WTC11 (cell line): ENCODE measurements around the gene CFAP157. TPM values are rescaled to one million over a fixed set of nuclear protein-coding genes. Genes with fewer than 3 reads are reported as not detected.

Experiments used
- ATAC-seq: fragments of 200-7000 bp; cut with Tn5 transposase; 2 replicates; pipeline ENCODE4 v1.10.0; 2021; ENCODE audit warnings: mild to moderate bottlenecking, moderate library complexity
- CTCF ChIA-PET: fragments of 300-600 bp; sonication (Branson Sonifier 250); formaldehyde crosslinking; loops from one replicate; lab custom pipeline; 2021; ENCODE audit warnings: antibody characterized with exemption; lab: Charles Lee
- POLR2A ChIA-PET: fragments of 350-600 bp; sonication (Branson Sonifier 250); formaldehyde crosslinking; loops from one replicate; lab custom pipeline; 2021; ENCODE audit warnings: antibody characterized with exemption; lab: Charles Lee
- DNase-seq: peaks from one replicate; pipeline ENCODE4 v3.0.0; 2021; ENCODE audit warnings: low spot score
- H3K27ac Mint-ChIP-seq: 2 replicates; pipeline ENCODE4 v1.8.0; 2021; ENCODE audit warnings: mixed read lengths
- H3K27me3 Mint-ChIP-seq: 2 replicates; pipeline ENCODE4 v1.8.0; 2021; ENCODE audit warnings: low read depth, mild to moderate bottlenecking, moderate library complexity, mixed read lengths
- H3K36me3 Mint-ChIP-seq: 2 replicates; pipeline ENCODE4 v1.8.0; 2021; ENCODE audit warnings: mixed read lengths
- H3K4me1 Mint-ChIP-seq: 2 replicates; pipeline ENCODE4 v1.8.0; 2022; ENCODE audit warnings: mixed read lengths
- H3K4me3 Mint-ChIP-seq: 2 replicates; pipeline ENCODE4 v1.8.0; 2021; ENCODE audit warnings: mild to moderate bottlenecking, moderate library complexity, mixed read lengths
- H3K9me3 Mint-ChIP-seq: 2 replicates; pipeline ENCODE4 v1.8.0; 2021; ENCODE audit warnings: mixed read lengths
- ATF2 ChIP-seq: sonication (generic); formaldehyde crosslinking; IDR thresholded peaks from 2 replicates; pipeline ENCODE4 v1.8.1; 2022; ENCODE audit warnings: low read depth, missing genetic modification reagents, borderline replicate concordance
- ERG ChIP-seq: fragments of 250-450 bp; sonication (Bioruptor Pico); IDR thresholded peaks from 2 replicates; pipeline ENCODE4 v1.8.0; 2021; ENCODE audit warnings: mild to moderate bottlenecking
- GRHL2 ChIP-seq: fragments of 250-450 bp; sonication (Bioruptor Pico); IDR thresholded peaks from 2 replicates; pipeline ENCODE4 v1.8.0; 2022; ENCODE audit warnings: mild to moderate bottlenecking, moderate library complexity; ENCODE audit not compliant: insufficient replicate concordance, severe bottlenecking
- HMGA2 ChIP-seq: fragments of 250-450 bp; sonication (Bioruptor Pico); IDR thresholded peaks from 2 replicates; pipeline ENCODE4 v1.4.0; 2021; ENCODE audit warnings: mild to moderate bottlenecking, moderate library complexity
- IRF1 ChIP-seq: sonication (generic); formaldehyde crosslinking; IDR thresholded peaks from 2 replicates; pipeline ENCODE4 v1.8.0; 2023; ENCODE audit warnings: missing genetic modification reagents
- SMAD4 ChIP-seq: sonication (generic); formaldehyde crosslinking; IDR thresholded peaks from 2 replicates; pipeline ENCODE4 v1.8.0; 2022; ENCODE audit warnings: mild to moderate bottlenecking, missing genetic modification reagents
- TP53 ChIP-seq: sonication (generic); formaldehyde crosslinking; IDR thresholded peaks from 2 replicates; pipeline ENCODE4 v1.8.1; 2023; ENCODE audit warnings: mild to moderate bottlenecking, missing genetic modification reagents
- ZNF121 ChIP-seq: sonication (generic); formaldehyde crosslinking; IDR thresholded peaks from 2 replicates; pipeline ENCODE4 v1.8.0; 2023; ENCODE audit warnings: missing genetic modification reagents
- ZNF281 ChIP-seq: sonication (generic); formaldehyde crosslinking; IDR thresholded peaks from 2 replicates; pipeline ENCODE4 v1.8.0; 2023; ENCODE audit warnings: mild to moderate bottlenecking, missing genetic modification reagents
- ZNF317 ChIP-seq: sonication (generic); formaldehyde crosslinking; IDR thresholded peaks from 2 replicates; pipeline ENCODE4 v1.8.1; 2023; ENCODE audit warnings: low read depth, mild to moderate bottlenecking, moderate library complexity, missing genetic modification reagents, borderline replicate concordance
- ZNF396 ChIP-seq: fragments of 250-450 bp; sonication (Bioruptor Pico); IDR thresholded peaks from 2 replicates; pipeline ENCODE4 v1.8.0; 2021; ENCODE audit warnings: mild to moderate bottlenecking, moderate library complexity, borderline replicate concordance
- total RNA-seq: library from RNA; stranded (reverse); gene quantifications from 3 replicates; pipeline ENCODE4 v1.2.3, GENCODE V29; 2021
- TF ChIP-seq, protein P1 (sequence below): sonication (generic); formaldehyde crosslinking; IDR thresholded peaks from 2 replicates; pipeline ENCODE4 v1.8.0; 2022; ENCODE audit warnings: mild to moderate bottlenecking, missing genetic modification reagents
- TF ChIP-seq, protein P2 (sequence below): fragments of 250-450 bp; sonication (Bioruptor Pico); IDR thresholded peaks from 2 replicates; pipeline ENCODE4 v1.9.0; 2021; ENCODE audit warnings: mild to moderate bottlenecking
- TF ChIP-seq, protein P3 (sequence below): sonication (generic); formaldehyde crosslinking; IDR thresholded peaks from 2 replicates; pipeline ENCODE4 v1.8.1; 2023; ENCODE audit warnings: mild to moderate bottlenecking, missing genetic modification reagents, moderate library complexity
- TF ChIP-seq, protein P4 (sequence below): sonication (generic); formaldehyde crosslinking; IDR thresholded peaks from 2 replicates; pipeline ENCODE4 v1.8.1; 2023; ENCODE audit warnings: mild to moderate bottlenecking, missing genetic modification reagents, moderate library complexity
- TF ChIP-seq, protein P5 (sequence below): sonication (generic); formaldehyde crosslinking; IDR thresholded peaks from 2 replicates; pipeline ENCODE4 v1.8.1; 2023; ENCODE audit warnings: mild to moderate bottlenecking, moderate library complexity, missing genetic modification reagents
- TF ChIP-seq, protein P6 (sequence below): fragments of 200-600 bp; IDR thresholded peaks from 2 replicates; pipeline ENCODE4 v1.8.0; 2022; ENCODE audit warnings: antibody characterized with exemption

CFAP157 gene
- total RNA-seq, 1 experiment from 2014 or later: 0.22 TPM

DNA sequence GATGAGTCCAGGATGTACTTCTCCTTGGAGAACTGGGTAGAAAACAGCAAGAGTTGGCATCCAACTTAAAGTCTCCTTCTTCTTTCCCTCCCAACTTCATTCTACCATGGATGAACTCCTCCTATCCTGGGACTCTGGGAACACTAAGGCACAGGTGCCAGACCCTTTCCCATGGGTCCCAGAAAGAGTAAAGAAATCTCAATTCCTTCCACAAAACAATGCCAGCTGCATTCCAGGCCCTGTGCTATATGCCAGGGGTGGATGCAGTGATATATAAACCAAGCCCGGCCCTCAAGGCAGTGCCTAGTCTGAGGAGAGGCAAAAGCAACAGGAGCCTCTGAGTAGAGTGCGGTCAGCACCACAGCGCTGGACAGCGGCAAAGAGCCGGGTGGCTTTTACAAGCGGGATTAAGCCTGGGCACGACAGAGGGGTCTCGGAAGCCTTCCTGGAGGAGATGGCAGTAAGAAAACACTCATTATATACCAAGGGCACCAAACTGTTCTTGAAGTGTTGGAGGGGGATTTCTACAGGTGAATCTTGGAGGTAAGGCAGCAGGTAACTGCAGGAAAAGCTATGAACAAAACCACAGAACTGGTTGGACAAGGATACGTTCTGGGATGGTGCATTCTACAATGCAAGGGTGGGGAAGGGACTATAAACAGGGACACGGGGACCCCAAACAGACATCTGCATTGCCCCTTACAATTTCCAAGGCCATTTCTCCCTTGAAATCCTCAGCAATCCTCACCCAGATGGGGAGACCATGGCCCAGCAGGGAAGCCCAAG, 44.7 kb downstream of the CFAP157 start (continued):
- TF ChIP-seq, protein P1, sequence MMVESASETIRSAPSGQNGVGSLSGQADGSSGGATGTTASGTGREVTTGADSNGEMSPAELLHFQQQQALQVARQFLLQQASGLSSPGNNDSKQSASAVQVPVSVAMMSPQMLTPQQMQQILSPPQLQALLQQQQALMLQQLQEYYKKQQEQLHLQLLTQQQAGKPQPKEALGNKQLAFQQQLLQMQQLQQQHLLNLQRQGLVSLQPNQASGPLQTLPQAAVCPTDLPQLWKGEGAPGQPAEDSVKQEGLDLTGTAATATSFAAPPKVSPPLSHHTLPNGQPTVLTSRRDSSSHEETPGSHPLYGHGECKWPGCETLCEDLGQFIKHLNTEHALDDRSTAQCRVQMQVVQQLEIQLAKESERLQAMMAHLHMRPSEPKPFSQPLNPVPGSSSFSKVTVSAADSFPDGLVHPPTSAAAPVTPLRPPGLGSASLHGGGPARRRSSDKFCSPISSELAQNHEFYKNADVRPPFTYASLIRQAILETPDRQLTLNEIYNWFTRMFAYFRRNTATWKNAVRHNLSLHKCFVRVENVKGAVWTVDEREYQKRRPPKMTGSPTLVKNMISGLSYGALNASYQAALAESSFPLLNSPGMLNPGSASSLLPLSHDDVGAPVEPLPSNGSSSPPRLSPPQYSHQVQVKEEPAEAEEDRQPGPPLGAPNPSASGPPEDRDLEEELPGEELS: peak; percentile 25; the same call in 1 of the 2 replicates
- TF ChIP-seq ERG (CRISPR knock-in tag): no peak

GRCh38 chr9:127753148-127753547, 46.4 kb downstream of the CFAP157 start:
- no peak for ATAC-seq
- Mint-ChIP-seq H3K27ac (no peak overlapping the region), H3K36me3 (no peaks in the 10 kb centered on the region), H3K27me3 (peaks cover 54% of the 10 kb centered on the region), H3K4me1 (peaks cover 4% of the 10 kb centered on the region; the same call in 1 of the 2 replicates), H3K4me3 (no peak overlapping the region), H3K9me3 (no peaks in the 10 kb centered on the region)
- ChIA-PET POLR2A (interaction anchor here (1.1 kb wide), 1 partner anchor 10 kb away, joined by 3 read pairs; no protein-coding TSS in a partner anchor), CTCF (interaction anchor here (2.9 kb wide), 1 partner anchor 116 kb away, joined by 10 read pairs; no protein-coding TSS in a partner anchor)
- no peak for DNase-seq
- no peak for TF ChIP-seq ZNF281 (CRISPR knock-in tag)
- TF ChIP-seq, protein P2, sequence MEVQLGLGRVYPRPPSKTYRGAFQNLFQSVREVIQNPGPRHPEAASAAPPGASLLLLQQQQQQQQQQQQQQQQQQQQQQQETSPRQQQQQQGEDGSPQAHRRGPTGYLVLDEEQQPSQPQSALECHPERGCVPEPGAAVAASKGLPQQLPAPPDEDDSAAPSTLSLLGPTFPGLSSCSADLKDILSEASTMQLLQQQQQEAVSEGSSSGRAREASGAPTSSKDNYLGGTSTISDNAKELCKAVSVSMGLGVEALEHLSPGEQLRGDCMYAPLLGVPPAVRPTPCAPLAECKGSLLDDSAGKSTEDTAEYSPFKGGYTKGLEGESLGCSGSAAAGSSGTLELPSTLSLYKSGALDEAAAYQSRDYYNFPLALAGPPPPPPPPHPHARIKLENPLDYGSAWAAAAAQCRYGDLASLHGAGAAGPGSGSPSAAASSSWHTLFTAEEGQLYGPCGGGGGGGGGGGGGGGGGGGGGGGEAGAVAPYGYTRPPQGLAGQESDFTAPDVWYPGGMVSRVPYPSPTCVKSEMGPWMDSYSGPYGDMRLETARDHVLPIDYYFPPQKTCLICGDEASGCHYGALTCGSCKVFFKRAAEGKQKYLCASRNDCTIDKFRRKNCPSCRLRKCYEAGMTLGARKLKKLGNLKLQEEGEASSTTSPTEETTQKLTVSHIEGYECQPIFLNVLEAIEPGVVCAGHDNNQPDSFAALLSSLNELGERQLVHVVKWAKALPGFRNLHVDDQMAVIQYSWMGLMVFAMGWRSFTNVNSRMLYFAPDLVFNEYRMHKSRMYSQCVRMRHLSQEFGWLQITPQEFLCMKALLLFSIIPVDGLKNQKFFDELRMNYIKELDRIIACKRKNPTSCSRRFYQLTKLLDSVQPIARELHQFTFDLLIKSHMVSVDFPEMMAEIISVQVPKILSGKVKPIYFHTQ: no peak
- TF ChIP-seq, protein P3, sequence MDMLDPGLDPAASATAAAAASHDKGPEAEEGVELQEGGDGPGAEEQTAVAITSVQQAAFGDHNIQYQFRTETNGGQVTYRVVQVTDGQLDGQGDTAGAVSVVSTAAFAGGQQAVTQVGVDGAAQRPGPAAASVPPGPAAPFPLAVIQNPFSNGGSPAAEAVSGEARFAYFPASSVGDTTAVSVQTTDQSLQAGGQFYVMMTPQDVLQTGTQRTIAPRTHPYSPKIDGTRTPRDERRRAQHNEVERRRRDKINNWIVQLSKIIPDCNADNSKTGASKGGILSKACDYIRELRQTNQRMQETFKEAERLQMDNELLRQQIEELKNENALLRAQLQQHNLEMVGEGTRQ: no peak
- no peak for TF ChIP-seq ZNF121 (CRISPR knock-in tag)
- no peak for TF ChIP-seq ZNF317 (CRISPR knock-in tag)
- TF ChIP-seq, protein P4, sequence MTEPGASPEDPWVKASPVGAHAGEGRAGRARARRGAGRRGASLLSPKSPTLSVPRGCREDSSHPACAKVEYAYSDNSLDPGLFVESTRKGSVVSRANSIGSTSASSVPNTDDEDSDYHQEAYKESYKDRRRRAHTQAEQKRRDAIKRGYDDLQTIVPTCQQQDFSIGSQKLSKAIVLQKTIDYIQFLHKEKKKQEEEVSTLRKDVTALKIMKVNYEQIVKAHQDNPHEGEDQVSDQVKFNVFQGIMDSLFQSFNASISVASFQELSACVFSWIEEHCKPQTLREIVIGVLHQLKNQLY (CRISPR knock-in tag): no peak
- TF ChIP-seq IRF1 (CRISPR knock-in tag): no peak
- no peak for TF ChIP-seq HMGA2
- no peak for TF ChIP-seq TP53 (CRISPR knock-in tag)
- no peak for TF ChIP-seq GRHL2 (CRISPR knock-in tag)
- no peak for TF ChIP-seq ZNF396 (CRISPR knock-in tag)
- no peak for TF ChIP-seq ATF2
- TF ChIP-seq SMAD4: no peak
- TF ChIP-seq, protein P5, sequence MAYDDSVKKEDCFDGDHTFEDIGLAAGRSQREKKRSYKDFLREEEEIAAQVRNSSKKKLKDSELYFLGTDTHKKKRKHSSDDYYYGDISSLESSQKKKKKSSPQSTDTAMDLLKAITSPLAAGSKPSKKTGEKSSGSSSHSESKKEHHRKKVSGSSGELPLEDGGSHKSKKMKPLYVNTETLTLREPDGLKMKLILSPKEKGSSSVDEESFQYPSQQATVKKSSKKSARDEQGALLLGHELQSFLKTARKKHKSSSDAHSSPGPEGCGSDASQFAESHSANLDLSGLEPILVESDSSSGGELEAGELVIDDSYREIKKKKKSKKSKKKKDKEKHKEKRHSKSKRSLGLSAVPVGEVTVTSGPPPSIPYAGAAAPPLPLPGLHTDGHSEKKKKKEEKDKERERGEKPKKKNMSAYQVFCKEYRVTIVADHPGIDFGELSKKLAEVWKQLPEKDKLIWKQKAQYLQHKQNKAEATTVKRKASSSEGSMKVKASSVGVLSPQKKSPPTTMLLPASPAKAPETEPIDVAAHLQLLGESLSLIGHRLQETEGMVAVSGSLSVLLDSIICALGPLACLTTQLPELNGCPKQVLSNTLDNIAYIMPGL: no peak
- TF ChIP-seq, protein P6, sequence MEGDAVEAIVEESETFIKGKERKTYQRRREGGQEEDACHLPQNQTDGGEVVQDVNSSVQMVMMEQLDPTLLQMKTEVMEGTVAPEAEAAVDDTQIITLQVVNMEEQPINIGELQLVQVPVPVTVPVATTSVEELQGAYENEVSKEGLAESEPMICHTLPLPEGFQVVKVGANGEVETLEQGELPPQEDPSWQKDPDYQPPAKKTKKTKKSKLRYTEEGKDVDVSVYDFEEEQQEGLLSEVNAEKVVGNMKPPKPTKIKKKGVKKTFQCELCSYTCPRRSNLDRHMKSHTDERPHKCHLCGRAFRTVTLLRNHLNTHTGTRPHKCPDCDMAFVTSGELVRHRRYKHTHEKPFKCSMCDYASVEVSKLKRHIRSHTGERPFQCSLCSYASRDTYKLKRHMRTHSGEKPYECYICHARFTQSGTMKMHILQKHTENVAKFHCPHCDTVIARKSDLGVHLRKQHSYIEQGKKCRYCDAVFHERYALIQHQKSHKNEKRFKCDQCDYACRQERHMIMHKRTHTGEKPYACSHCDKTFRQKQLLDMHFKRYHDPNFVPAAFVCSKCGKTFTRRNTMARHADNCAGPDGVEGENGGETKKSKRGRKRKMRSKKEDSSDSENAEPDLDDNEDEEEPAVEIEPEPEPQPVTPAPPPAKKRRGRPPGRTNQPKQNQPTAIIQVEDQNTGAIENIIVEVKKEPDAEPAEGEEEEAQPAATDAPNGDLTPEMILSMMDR: no peak
